Measurements from ENCODE around the gene AGA.

AGA gene

DNA sequence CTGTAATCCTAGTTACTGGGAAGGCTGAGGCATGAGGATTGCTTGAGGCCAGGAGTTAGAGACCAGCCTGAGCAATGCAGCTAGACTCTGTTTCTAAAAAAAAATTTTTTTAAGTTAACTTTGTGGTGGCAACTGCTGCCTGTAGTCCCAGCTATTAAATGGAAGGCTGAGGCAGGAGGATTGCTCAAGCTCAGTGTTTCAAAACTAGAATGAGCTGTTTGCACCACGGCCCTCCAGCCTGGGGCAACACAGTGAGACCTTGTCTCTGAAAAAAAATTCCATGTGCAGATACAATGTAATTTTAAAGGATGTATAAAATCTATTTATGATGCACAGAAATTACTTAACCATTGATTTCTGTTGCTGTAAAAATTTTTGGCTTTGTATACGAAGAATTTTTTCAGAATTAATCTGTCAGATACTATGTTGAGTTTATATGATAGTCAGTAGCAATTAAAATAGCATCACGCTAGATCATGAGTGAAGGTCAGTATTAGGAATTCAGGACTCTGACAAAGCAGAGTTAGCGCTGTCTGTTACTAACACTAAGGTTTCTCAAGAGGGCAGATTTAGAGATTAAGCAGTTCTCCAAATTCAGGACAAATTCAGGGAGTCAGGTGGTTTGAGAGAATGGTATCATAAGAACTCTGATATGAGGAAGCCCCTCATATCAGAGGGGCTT, 8.3 kb upstream of the AGA start:
- peak; percentile 29 for DNase-seq (ENCODE audit: low read depth in 2 of 2)
- no peak overlapping the region for H3K4me3 ChIP-seq (replicated peaks in 1 of 2; ENCODE audit: low read depth in 2 of 2, low read length in 2 of 2)
- TF ChIP-seq CTCF (IDR thresholded peaks at IDR 0.05; ENCODE audit: low read depth, low read length) = no peak

DNA sequence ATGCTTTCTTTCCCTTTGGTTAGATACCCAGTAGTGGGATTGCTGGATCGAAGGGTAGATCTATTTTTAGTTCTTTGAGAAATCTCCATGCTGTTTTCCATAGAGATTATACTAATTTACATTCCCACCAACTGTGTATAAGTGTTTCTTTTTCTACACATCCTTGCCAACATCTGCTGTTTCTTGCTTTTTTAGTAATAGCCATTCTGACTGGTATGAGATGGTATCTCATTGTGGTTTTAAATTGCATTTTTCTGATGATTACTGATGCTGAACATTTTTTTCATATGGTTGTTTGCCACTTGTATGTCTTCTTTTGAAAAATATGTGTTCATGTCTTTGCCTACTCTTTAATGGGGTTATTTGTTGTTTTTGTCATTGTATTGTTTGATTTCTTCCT, 6.6 kb upstream of the AGA start:
- H3K4me3 ChIP-seq (replicated peaks in 1 of 2; ENCODE audit: low read depth in 2 of 2, low read length in 2 of 2) = no peak overlapping the region
- peak; percentile 59 for DNase-seq (ENCODE audit: low read depth in 2 of 2)
- no peak for TF ChIP-seq CTCF (IDR thresholded peaks at IDR 0.05; ENCODE audit: low read depth, low read length)

GRCh38 chr4:177447417-177448004, 5.3 kb upstream of the AGA start:
- no peak for TF ChIP-seq CTCF (IDR thresholded peaks at IDR 0.05; ENCODE audit: low read depth, low read length)
- no peak for DNase-seq (ENCODE audit: low read depth in 2 of 2)
- H3K4me3 ChIP-seq (replicated peaks in 1 of 2; ENCODE audit: low read depth in 2 of 2, low read length in 2 of 2) = no peak overlapping the region

- H3K4me3 ChIP-seq (replicated peaks in 1 of 2; ENCODE audit: low read depth in 2 of 2, low read length in 2 of 2) = no peak overlapping the region
- DNase-seq (ENCODE audit: low read depth in 2 of 2) = no peak
- TF ChIP-seq CTCF (IDR thresholded peaks at IDR 0.05; ENCODE audit: low read depth, low read length) = no peak
These were observed 4.3 kb upstream of the AGA start for GRCh38 chr4:177446586-177446985.

- H3K4me3 ChIP-seq (replicated peaks in 1 of 2; ENCODE audit: low read depth in 2 of 2, low read length in 2 of 2) = no peak overlapping the region
- no peak for DNase-seq (ENCODE audit: low read depth in 2 of 2)
- TF ChIP-seq CTCF (IDR thresholded peaks at IDR 0.05; ENCODE audit: low read depth, low read length) = no peak
These were observed 2.9 kb upstream of the AGA start for GRCh38 chr4:177444911-177445736.

DNA sequence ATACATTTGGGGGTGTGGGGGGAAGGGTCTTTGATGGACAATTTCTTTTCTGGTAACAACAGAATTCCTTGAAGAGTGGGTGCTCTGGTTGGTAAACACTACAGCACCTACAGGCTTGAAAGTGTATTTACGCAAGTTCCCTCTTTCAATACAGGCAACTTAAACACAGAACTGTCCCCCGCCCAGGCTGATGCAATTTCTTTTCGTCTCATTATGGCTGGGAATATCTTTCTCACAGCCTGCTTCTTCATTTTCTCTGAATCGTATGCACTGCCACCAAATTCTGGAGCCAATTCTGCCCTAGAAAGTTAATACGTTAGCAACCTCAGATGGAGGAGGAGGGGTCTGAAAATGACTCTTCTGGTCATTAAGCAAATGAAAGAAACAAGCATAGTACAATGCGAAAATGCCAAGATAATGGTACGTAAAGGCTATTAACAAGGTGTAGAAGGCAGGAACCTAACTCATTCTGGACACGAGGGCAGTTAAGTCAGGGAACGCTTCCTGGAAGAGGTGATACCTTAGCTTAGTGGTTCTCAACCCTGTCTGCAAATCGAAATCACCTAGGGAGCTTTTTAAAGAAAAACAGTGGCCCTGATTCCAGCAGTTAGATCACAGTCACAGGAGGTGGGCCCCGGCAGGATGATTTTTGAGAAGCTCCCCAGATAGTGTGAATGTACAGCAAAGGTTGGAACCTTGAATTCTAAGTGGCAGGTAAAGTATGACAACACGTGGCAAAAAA, 1.0 kb downstream of the AGA start:
- TF ChIP-seq CTCF (IDR thresholded peaks at IDR 0.05; ENCODE audit: low read depth, low read length) = no peak
- peak overlapping the region; percentile 69 to 78 for H3K4me3 ChIP-seq (replicated peaks in 1 of 2; ENCODE audit: low read depth in 2 of 2, low read length in 2 of 2)
- DNase-seq (ENCODE audit: low read depth in 2 of 2) = peak; percentile 14 to 35
